ENCODE results near the gene TACR1.
"Not testable (repeated sequence)": the region's sequence is repeated elsewhere in the genome, so short reads cannot be mapped to it uniquely, and the experiment has no call there.

TACR1 gene

DNA sequence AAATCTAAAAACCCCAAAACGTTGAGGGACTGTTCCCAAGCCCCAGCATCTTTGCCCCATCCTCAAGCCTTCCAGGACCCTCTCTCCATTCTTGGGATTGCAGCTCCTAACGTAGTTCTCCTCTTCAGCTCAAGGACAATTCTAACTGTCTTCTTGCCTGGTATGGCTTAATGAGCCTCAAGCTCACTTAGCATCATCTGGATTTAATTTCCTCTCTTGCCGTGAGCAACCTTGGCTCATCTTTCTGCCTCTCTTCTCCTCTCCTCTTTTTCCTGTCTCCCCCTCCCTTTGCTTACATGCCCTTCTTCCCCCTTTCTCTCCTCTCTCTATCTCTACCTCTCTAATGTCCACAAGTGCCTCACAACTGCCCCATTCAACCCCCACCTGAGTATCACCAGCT, 44.2 kb downstream of the TACR1 start:
- no peak for FAIRE-seq
- no peak for DNase-seq (ENCODE audit: extremely low spot score, insufficient read length, low read depth)

DNA sequence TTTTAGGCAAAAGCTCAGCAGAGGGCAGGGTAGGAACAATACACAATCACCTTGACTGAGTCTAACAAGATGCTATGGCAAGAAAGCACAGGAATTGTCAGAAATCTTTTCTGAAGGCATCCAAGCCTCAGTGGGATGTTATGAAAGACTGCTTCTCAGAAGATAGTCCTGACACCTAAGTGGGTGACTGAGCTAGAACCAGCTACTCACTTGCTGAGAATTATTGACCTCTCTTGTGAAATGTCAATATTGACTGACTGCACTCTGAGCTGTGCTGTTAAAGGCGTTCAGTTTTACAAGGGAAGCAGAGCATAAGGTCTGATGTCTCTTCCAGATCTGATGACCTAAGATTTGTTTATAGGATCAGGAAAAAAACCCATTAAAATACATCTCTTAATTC, 46.1 kb downstream of the TACR1 start:
- DNase-seq (ENCODE audit: extremely low spot score, insufficient read length, low read depth) (no peak), FAIRE-seq (no peak)

DNA sequence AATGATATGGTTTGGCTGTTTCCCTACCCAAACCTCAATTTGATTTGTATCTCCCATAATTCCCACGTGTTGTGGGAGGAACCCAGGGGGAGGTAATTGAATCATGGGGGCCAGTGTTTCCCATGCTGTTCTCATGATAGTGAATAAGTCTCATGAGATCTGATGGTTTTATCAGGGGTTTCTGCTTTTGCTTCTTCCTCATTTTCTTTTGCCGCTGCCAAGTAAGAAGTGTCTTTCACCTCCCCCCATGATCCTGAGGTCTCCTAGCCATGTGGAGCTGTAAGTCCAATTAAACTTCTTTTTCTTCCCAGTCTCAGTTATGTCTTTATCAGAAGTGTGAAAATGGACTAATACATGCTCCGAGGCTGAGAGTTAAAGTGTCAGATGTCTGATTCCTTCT, 47.1 kb downstream of the TACR1 start:
- DNase-seq (ENCODE audit: extremely low spot score, insufficient read length, low read depth); FAIRE-seq: not testable (repeated sequence)

- FAIRE-seq; DNase-seq (ENCODE audit: extremely low spot score, insufficient read length, low read depth): not testable (repeated sequence)
These were observed 51.4 kb downstream of the TACR1 start for GRCh38 chr2:75147884-75148283.

GRCh38 chr2:75146606-75147332, 52.6 kb downstream of the TACR1 start:
- FAIRE-seq = no peak
- DNase-seq (ENCODE audit: extremely low spot score, insufficient read length, low read depth) = no peak

DNA sequence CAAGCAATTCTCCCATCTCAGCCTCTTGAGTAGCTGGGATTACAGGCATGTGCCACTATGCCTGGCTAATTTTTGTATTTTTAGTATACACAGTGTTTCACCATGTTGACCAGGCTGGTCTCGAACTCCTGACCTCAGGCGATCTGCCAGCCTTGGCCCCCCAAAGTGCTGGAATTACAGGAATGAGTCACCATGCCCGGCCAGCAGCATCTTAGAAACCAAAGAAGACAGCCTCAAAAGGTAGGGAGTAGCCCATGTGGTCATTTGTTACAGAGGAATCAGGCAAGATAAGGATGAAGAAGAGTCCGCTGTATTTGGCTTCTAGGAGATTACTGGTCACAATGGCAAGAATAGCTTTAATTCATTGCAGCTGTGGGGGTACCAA, 53.1 kb downstream of the TACR1 start:
- not testable (repeated sequence) for DNase-seq (ENCODE audit: extremely low spot score, insufficient read length, low read depth); FAIRE-seq

DNA sequence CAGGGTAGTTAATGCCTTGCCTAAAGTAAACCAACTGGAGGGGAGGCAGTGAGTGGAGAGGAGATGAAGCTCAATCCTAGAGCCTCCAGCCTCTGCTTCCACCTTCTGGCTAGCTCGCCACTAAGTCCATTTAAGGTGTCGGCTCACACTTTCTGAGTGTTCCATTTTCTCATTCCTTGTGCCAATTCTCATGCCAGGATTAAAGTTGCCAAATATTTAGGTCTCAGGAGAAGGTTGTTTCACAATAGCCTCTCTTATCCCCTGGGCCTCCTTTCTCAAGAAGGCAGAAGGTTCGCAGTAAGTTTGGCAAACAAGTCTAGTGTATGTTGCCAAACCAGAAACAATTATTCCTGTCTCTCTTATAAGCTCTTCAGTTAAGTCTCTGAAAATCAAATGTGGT, 57.2 kb downstream of the TACR1 start:
- FAIRE-seq (no peak), DNase-seq (ENCODE audit: extremely low spot score, insufficient read length, low read depth) (no peak)

- DNase-seq (ENCODE audit: extremely low spot score, insufficient read length, low read depth) (no peak), FAIRE-seq (no peak)
These were observed 59.0 kb downstream of the TACR1 start for GRCh38 chr2:75140288-75140687.

- FAIRE-seq (no peak), DNase-seq (ENCODE audit: extremely low spot score, insufficient read length, low read depth) (no peak)
These were observed 60.1 kb downstream of the TACR1 start for GRCh38 chr2:75139171-75139570.

DNA sequence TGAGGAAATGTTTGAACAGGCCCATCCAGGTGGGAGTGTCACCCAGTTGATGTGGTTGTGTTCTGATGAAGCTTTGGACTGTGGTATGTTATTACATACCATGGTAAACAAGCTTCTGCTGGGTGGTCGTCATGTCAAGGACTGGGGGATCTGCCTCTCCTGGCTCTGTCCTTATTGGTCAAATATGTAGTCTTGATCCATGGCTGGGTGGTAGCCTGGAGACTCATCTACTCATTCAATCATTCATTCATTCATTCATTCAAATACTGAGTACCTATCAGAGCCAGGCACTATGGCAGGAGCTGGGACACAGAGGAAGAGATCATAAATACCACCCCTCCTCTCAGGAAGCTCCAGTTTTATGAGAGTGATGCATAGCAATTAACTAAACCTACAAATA, 60.8 kb downstream of the TACR1 start:
- FAIRE-seq = no peak

GRCh38 chr2:75135776-75136400, 63.4 kb downstream of the TACR1 start:
- DNase-seq (ENCODE audit: extremely low spot score, insufficient read length, low read depth) = no peak
- no peak for FAIRE-seq

More for the DNA sequence above, 60.8 kb downstream of the TACR1 start:
- DNase-seq (ENCODE audit: extremely low spot score, insufficient read length, low read depth) = no peak

DNA sequence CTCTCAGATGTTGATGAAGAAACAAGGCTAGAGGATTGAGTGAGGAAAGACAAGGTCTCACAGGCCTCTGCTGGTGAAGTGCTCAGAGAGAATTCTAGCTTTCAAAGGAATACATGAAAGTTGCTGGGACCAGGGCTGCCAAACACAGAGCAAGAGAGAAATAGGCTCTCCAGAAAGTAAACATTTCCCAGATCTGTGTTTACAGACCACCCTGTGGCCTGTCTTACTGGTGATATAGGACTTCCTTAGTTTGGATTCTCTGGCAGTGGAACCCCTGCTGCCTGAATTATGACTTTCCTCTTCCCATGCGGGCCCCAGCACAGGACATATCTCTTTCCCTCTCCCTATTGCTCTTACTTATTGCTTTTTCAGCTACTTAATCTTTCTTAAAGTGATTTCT, 64.5 kb downstream of the TACR1 start:
- DNase-seq (ENCODE audit: extremely low spot score, insufficient read length, low read depth) (no peak), FAIRE-seq (no peak)

DNA sequence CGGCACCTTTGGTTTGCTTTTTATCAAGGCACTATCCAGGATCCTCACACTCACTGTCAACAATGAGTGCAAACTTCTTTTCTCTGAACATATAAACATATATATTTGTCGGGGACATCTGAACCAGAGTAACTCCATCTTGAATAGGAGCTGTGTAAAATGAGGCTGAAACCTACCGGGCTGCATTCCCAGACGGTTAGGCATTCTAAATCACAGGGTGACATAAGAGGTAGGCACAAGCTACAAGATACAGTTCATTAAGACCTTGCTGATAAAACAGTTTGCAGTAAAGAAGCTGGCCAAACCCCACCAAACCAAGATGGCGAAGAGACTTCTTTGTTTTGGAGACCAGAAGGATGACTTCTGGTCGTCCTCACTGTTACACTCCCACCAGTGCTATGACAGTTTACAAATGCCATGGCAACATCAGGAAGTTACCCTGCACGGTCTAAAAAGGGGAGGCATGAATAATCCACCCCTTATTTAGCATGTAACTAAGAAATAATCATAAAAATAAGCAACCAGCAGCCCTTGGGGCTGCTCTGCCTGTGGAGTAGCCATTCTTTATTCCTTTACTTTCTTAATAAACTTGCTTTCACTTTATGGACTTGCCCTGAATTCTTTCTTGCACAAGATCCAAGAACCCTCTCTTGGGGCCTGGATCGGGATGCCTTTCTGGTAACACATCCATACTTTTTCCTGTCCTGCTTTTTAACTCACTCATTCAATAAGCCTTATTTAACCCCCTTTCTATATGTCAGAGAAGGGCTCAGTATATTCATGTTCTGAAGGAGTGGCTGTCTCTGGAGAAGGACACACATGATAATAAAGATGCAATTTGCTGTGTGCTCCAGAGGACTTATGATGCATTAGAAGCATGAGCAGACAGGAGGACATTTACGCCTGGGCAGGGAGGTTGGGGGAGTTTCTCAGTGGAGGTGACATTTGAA, 65.4 kb downstream of the TACR1 start:
- FAIRE-seq (no peak), DNase-seq (ENCODE audit: extremely low spot score, insufficient read length, low read depth) (no peak)

- FAIRE-seq = no peak
- DNase-seq (ENCODE audit: extremely low spot score, insufficient read length, low read depth) = no peak
These were observed 69.1 kb downstream of the TACR1 start for GRCh38 chr2:75130171-75130570.

DNA sequence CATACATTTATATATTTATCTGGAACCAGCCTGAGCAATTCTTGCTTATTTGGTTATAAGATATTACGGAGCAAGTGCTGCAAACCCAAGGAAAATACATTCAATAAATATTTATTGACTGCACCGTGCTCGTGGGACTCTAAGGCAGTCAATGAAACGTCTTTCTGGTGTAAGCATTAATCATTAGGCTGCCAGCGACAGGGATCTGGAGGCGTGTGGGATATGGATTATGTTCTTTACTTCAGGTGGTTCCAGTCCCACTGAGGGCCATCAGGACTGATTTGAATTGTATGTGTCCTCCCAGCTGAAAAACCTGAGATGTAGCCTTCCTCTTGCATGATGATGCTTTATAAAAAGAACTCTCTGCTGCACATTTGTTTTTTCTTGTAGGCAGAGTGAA, 75.4 kb downstream of the TACR1 start:
- DNase-seq (ENCODE audit: extremely low spot score, insufficient read length, low read depth) (no peak), FAIRE-seq (no peak)

GRCh38 chr2:75113231-75113869, 86.0 kb downstream of the TACR1 start:
- no peak for DNase-seq (ENCODE audit: extremely low spot score, insufficient read length, low read depth)
- FAIRE-seq = no peak

GRCh38 chr2:75108937-75109482, 90.3 kb downstream of the TACR1 start:
- FAIRE-seq (no peak), DNase-seq (ENCODE audit: extremely low spot score, insufficient read length, low read depth) (no peak)

DNA sequence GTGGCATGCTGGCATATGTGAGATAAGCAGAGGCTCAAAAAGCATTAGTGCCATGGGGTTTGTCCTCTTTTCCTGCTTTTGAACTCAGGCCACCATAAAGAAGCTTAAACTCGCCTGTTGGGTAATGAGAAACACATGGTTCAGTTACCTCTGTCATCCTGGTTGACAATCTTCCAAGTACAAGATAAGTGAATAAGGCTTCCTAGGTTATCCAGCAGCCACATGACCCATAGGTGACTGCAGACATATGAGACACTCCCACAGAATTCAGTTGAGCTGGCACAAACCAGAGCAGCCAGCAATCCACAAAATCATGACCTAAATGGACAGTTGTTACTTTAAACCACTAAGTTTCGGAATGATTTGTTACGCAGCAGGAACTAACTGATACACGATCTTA, 97.3 kb downstream of the TACR1 start:
- FAIRE-seq = no peak
- DNase-seq (ENCODE audit: extremely low spot score, insufficient read length, low read depth) = no peak

DNA sequence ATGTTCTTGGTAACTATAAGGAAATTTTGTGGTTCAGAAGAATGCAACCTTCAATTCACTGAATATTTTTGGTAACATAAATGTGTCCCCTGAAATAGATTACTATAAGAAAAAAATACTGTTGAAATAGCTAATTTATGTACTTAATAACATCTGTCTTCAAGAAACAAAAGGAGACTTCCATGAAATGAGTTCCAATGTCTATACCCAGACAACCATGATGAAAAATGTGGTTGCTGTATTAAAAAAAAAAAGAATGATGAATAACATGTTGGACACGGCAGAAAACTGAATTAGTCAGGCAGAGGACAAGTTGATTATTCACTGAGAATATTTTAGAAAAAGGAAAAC, 98.5 kb downstream of the TACR1 start:
- FAIRE-seq (no peak), DNase-seq (ENCODE audit: extremely low spot score, insufficient read length, low read depth) (no peak)
